Testis (tissue), 2 donors: ENCODE data around the gene ADARB1.

Experiments
- CTCF ChIP-seq, 3 experiments: fragments of 450-650 bp in 2 of 3; fragments of 200-600 bp in 1 of 3; sonication (generic) in 1 of 3; IDR thresholded peaks; one replicate each; pipeline ENCODE4 v1.5.1; 2016 to 2019; ENCODE audit warnings: antibody characterized with exemption in 3 of 3, mild to moderate bottlenecking in 2 of 3, moderate library complexity in 1 of 3
- POLR2A ChIP-seq: fragments of 450-650 bp; IDR thresholded peaks from one replicate; pipeline ENCODE4 v1.6.1; 2017; ENCODE audit warnings: antibody characterized with exemption, mild to moderate bottlenecking, moderate library complexity

- TF ChIP-seq CTCF (IDR thresholded peaks at IDR 0.05) (no peak), POLR2A (no peak)
Observed at GRCh38 chr21:45209046-45209445, 134.7 kb downstream of the ADARB1 start.
